K562 (cell line): ENCODE data around the gene MPPED2. TPM values are rescaled to one million over a fixed set of nuclear protein-coding genes. Genes with fewer than 3 reads are reported as not detected.

Source experiments
- BACH1 ChIP-seq: fragments of 200-800 bp; sonication (Bioruptor generic); IDR thresholded peaks from 2 replicates; pipeline ENCODE4 v1.6.1; 2016; ENCODE audit warnings: missing genetic modification characterization, missing compliant biosample characterization
- GATA2 ChIP-seq: sonication (generic); formaldehyde crosslinking; IDR thresholded peaks from 2 replicates; pipeline ENCODE4 v1.4.0; 2020; ENCODE audit warnings: mild to moderate bottlenecking, missing genetic modification reagents
- HMG20A ChIP-seq: fragments of 450-650 bp; formaldehyde crosslinking; conservative IDR thresholded peaks from 2 replicates; pipeline ENCODE4 v1.4.0; 2020; ENCODE audit warnings: mild to moderate bottlenecking, mixed read lengths
- KAT2B ChIP-seq: IDR thresholded peaks from one replicate; pipeline ENCODE4 v1.6.1; 2012; ENCODE audit warnings: low read depth, mild to moderate bottlenecking, control low read depth, inconsistent platforms, low read length, moderate library complexity
- MBD2 ChIP-seq: sonication (generic); IDR thresholded peaks from 2 replicates; pipeline ENCODE4 v1.6.1; 2016; ENCODE audit warnings: low read depth, borderline replicate concordance
- MEF2A ChIP-seq: IDR thresholded peaks from 2 replicates; pipeline ENCODE4 v1.6.1; 2011; ENCODE audit warnings: low read depth, mild to moderate bottlenecking, low read length, moderate library complexity; ENCODE audit not compliant: control insufficient read depth
- NR3C1 ChIP-seq: sonication (generic); formaldehyde crosslinking; IDR thresholded peaks from 2 replicates; pipeline ENCODE4 v1.8.1; 2022; ENCODE audit warnings: missing genetic modification reagents
- NR4A1 ChIP-seq, 2 experiments: fragments of 250-450 bp in 1 of 2; fragments of 450-650 bp in 1 of 2; sonication (Bioruptor Pico) in 1 of 2; IDR thresholded peaks; 2 replicates each; pipeline versions ENCODE4 v1.4.0 to v1.6.1; 2016 to 2020; ENCODE audit warnings: mild to moderate bottlenecking in 2 of 2, missing compliant biosample characterization in 1 of 2, missing genetic modification characterization in 1 of 2, moderate library complexity in 1 of 2
- POLR2G ChIP-seq: fragments of 200-400 bp; formaldehyde crosslinking; IDR thresholded peaks from 2 replicates; pipeline ENCODE4 v1.6.1; 2017; ENCODE audit warnings: low read depth, mild to moderate bottlenecking, antibody characterized with exemption, low read length, moderate library complexity
- POLR2H ChIP-seq: IDR thresholded peaks from 2 replicates; pipeline ENCODE4 v1.6.1; 2016; ENCODE audit warnings: missing genetic modification characterization, low read depth, mild to moderate bottlenecking, control low read depth, missing compliant biosample characterization, moderate library complexity
- RHOXF2B ChIP-seq: fragments of 250-450 bp; sonication (Bioruptor Pico); conservative IDR thresholded peaks from 2 replicates; pipeline ENCODE4 v1.5.1; 2021
- SLC30A9 ChIP-seq: fragments of 250-450 bp; sonication (Bioruptor Pico); IDR thresholded peaks from 2 replicates; pipeline ENCODE4 v1.8.0; 2022; ENCODE audit warnings: mild to moderate bottlenecking, moderate library complexity
- TAF1 ChIP-seq: IDR thresholded peaks from 2 replicates; pipeline ENCODE4 v1.6.1; 2011; ENCODE audit warnings: mild to moderate bottlenecking, low read length, moderate library complexity; ENCODE audit not compliant: insufficient read depth, control insufficient read depth, severe bottlenecking; ENCODE audit errors: extremely low read depth
- ZBTB8A ChIP-seq: fragments of 450-650 bp; IDR thresholded peaks from 2 replicates; pipeline ENCODE4 v1.6.1; 2018; ENCODE audit warnings: mild to moderate bottlenecking, moderate library complexity; ENCODE audit not compliant: partially characterized antibody
- ZNF224 ChIP-seq: sonication (generic); formaldehyde crosslinking; IDR thresholded peaks from 2 replicates; pipeline ENCODE4 v1.8.0; 2022; ENCODE audit warnings: mild to moderate bottlenecking, missing genetic modification reagents
- ZNF408 ChIP-seq: fragments of 250-450 bp; sonication (Bioruptor Pico); IDR thresholded peaks from 2 replicates; pipeline ENCODE4 v1.4.0; 2020; ENCODE audit warnings: low read depth, mild to moderate bottlenecking, moderate library complexity
- ZSCAN32 ChIP-seq: fragments of 450-650 bp; formaldehyde crosslinking; IDR thresholded peaks from 2 replicates; pipeline ENCODE4 v1.4.0; 2020; ENCODE audit warnings: mild to moderate bottlenecking, moderate library complexity
- polyA plus RNA-seq, 8 experiments: library from polyadenylated mRNA; depleted of rRNA in 4 of 8; stranded (reverse) in 5 of 8; unstranded in 3 of 8; fragments of >200 nt; fragmentation: Nextera tagmentation in 2 of 8; fragmentation: Illumina TruSeq in 1 of 8; extraction: Ambion mirVana in 2 of 8; extraction: Trizol in 1 of 8; gene quantifications; 2 replicates each; pipeline versions ENCODE4 v1.2.1 to v1.2.3, GENCODE V29; 2011 to 2014; ENCODE audit warnings: inconsistent platforms in 1 of 8, missing spikeins in 1 of 8
- total RNA-seq, 7 experiments: library from RNA; depleted of rRNA in 6 of 7; stranded (reverse); fragments of >200 nt in 6 of 7; fragmentation: Illumina TruSeq in 2 of 7; extraction: Trizol in 2 of 7; gene quantifications; 2 replicates each; pipeline versions ENCODE4 v1.2.1 to v1.2.3, GENCODE V29; 2011 to 2021; ENCODE audit warnings: low replicate concordance in 1 of 7
- TF ChIP-seq, protein P1 (sequence below): fragments of 200-800 bp; sonication (Bioruptor generic); IDR thresholded peaks from 2 replicates; pipeline ENCODE4 v1.6.1; 2017; ENCODE audit warnings: missing genetic modification characterization, missing compliant biosample characterization
- TF ChIP-seq, protein P2 (sequence below): fragments of 250-450 bp; sonication (Bioruptor Pico); IDR thresholded peaks from 2 replicates; pipeline ENCODE4 v1.9.0; 2021; ENCODE audit warnings: mild to moderate bottlenecking
- TF ChIP-seq, protein P3 (sequence below): fragments of 250-450 bp; sonication (Bioruptor Pico); IDR thresholded peaks from 2 replicates; pipeline ENCODE4 v1.5.0; 2021; ENCODE audit warnings: mild to moderate bottlenecking, moderate library complexity

MPPED2 gene
- total and polyA plus RNA-seq, 9 of the 15 experiments (the other 6 are each of a cell fraction or from before 2014, with no cell fraction given) = not detected

DNA sequence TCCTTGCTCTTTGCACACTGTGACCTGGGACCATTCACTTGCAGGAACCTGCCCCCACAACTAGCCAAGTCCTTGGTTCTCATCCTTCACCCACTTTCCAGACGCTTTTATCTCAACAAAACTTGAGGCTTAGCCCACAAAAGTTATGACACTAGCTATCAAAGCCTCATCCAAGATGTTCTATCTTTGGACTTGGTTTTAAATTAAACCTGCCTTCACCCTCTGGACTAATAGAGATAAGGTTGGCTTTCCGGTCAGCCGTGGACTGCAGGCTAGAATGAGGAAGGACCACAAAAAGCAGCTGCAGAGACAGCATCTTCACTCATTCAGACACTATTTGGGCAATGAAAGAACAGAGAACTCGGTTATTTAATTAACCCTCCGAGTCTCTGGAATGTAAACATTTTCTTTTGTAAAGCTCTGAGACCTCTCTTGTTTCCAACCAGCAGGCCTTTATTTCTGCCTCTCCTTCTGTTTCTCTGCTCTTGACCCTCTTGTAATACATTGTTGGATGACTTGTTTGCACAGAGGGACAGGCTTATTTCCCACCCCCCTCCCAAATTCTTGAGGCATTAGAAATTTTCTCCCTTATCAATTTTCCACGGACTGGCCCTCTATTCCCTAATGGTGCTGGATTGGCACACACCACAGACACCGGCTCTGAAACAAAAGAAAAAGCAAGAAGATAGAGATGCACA is 221.9 kb downstream of the MPPED2 start (continued):
- TF ChIP-seq POLR2H (tag) (no peak), NR3C1 (CRISPR knock-in tag) (no peak), SLC30A9 (CRISPR knock-in tag) (no peak), ZNF224 (CRISPR knock-in tag) (no peak), POLR2G (no peak), TAF1 (no peak), BACH1 (tag) (no peak), KAT2B (no peak), ZNF408 (no peak), ZSCAN32 (no peak), MEF2A (no peak), ZBTB8A (no peak), MBD2 (no peak), NR4A1 (CRISPR knock-in tag; IDR thresholded peaks at IDR 0.05) (no peak), NR4A1 (tag; IDR thresholded peaks at IDR 0.05) (no peak), RHOXF2B (CRISPR knock-in tag) (no peak), HMG20A (no peak), GATA2 (CRISPR knock-in tag) (peak; percentile 29; the same call in 1 of the 2 replicates)
- TF ChIP-seq, protein P1, sequence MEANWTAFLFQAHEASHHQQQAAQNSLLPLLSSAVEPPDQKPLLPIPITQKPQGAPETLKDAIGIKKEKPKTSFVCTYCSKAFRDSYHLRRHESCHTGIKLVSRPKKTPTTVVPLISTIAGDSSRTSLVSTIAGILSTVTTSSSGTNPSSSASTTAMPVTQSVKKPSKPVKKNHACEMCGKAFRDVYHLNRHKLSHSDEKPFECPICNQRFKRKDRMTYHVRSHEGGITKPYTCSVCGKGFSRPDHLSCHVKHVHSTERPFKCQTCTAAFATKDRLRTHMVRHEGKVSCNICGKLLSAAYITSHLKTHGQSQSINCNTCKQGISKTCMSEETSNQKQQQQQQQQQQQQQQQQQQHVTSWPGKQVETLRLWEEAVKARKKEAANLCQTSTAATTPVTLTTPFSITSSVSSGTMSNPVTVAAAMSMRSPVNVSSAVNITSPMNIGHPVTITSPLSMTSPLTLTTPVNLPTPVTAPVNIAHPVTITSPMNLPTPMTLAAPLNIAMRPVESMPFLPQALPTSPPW (CRISPR knock-in tag) = no peak
- TF ChIP-seq, protein P2, sequence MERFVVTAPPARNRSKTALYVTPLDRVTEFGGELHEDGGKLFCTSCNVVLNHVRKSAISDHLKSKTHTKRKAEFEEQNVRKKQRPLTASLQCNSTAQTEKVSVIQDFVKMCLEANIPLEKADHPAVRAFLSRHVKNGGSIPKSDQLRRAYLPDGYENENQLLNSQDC = no peak
- TF ChIP-seq, protein P3, sequence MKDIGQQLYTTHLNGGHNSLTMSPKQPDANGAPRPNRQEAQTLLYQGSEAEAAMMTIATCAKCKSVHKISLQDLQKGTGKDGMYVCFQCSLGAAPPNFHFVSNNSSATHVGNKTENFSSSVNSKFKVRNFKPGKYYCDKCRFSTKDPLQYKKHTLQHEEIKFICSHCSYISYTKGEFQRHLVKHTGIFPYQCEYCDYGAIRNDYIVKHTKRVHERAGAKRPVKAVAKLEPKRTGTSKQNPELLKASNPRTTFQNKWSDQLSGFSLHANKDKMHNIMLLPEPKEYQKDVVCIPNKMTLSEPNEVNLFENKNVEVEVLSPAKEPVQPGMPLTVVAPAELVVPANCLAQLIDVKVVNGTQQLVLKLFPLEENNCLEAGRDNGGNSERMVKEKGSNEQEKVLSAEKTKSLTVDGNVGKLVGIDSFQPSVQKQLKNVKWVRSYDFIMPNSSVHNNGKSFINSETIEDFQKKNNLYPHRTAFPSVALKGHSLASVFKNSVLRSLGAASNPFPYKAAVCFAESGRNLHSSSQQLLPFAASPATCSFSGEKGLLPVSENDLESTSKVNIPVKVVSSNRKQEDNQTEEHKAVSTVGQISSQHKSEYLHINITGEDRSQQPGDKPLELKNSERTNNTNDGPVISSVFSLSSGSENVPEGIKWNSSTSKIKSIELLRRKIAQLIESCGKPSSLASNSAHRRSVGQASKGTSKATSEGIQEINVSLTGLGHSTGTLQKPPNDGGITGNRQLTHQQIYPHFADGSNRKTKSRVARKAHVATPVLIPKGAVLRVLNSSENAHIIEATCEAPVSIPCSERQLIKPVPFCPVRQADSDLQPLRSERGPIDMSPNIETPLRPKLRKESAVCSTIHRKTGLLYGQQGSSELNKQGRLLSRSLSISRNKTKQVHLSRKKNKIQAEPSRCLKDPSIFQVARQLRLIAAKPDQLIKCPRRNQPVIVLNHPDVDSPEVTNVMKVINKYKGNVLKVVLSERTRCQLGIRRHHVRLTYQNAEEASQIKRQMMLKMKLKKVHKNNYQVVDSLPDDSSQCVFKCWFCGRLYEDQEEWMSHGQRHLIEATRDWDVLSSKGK (CRISPR knock-in tag) = no peak
